OCI-LY3 (cell line): ENCODE measurements around the gene ARHGEF2.

Experiments
- H2AFZ ChIP-seq: fragments of 200-600, 300-600 bp; shearing (Covaris generic); 2 replicates; pipeline ENCODE4 v1.6.0; 2014; ENCODE audit warnings: antibody characterized with exemption, low read depth, low read length
- H3K27ac ChIP-seq: fragments of 200-600, 300-600 bp; sonication (generic); 2 replicates; pipeline ENCODE4 v1.5.1; 2014; ENCODE audit warnings: mild to moderate bottlenecking, low read length, moderate library complexity, mixed read lengths
- H3K27me3 ChIP-seq: fragments of 200-600, 300-600 bp; sonication (generic); 2 replicates; pipeline ENCODE4 v1.6.1; 2014; ENCODE audit warnings: low read depth, low read length, mixed read lengths
- H3K36me3 ChIP-seq: fragments of 200-600, 300-600 bp; sonication (generic); replicated peaks from 2 replicates; pipeline ENCODE3; 2014; ENCODE audit warnings: low read depth, low read length, mixed read lengths
- H3K4me1 ChIP-seq: fragments of 300-600, 200-600 bp; sonication (generic); 2 replicates; pipeline ENCODE4 v1.6.1; 2014; ENCODE audit warnings: low read length, mixed read lengths
- H3K4me2 ChIP-seq: fragments of 200-600, 300-600 bp; sonication (generic); 2 replicates; pipeline ENCODE4 v1.6.1; 2014; ENCODE audit warnings: low read length, mixed read lengths
- H3K4me3 ChIP-seq: fragments of 300-600, 200-600 bp; sonication (generic); 2 replicates; pipeline ENCODE4 v1.5.1; 2014; ENCODE audit warnings: antibody characterized with exemption, mild to moderate bottlenecking, low read length, moderate library complexity
- H3K79me2 ChIP-seq: fragments of 300-600, 200-600 bp; shearing (Covaris generic); 2 replicates; pipeline ENCODE4 v1.6.1; 2014; ENCODE audit warnings: mild to moderate bottlenecking, low read length, mixed read lengths
- H3K9ac ChIP-seq: fragments of 300-600, 200-600 bp; shearing (Covaris generic); 2 replicates; pipeline ENCODE4 v1.6.0; 2014; ENCODE audit warnings: mild to moderate bottlenecking, low read length, moderate library complexity
- H3K9me3 ChIP-seq: fragments of 200-600, 300-600 bp; shearing (Covaris generic); 2 replicates; pipeline ENCODE4 v1.6.1; 2014; ENCODE audit warnings: low read length, mixed read lengths; ENCODE audit not compliant: insufficient read depth
- H4K20me1 ChIP-seq: fragments of 200-600, 300-600 bp; sonication (generic); 2 replicates; pipeline ENCODE4 v1.6.1; 2016; ENCODE audit warnings: low read length, mixed read lengths; ENCODE audit not compliant: insufficient read depth
- EZH2phosphoT487 ChIP-seq: fragments of 200-600 bp; shearing (Covaris generic); IDR thresholded peaks from 2 replicates; pipeline ENCODE4 v1.6.1; 2018; ENCODE audit warnings: antibody characterized with exemption, mixed run types, low read depth
- TF ChIP-seq, protein P1 (sequence below): fragments of 200-600, 300-600 bp; sonication (generic); IDR thresholded peaks from 2 replicates; pipeline ENCODE4 v1.5.1; 2014; ENCODE audit warnings: antibody characterized with exemption, low read length, low read depth

Gene ARHGEF2

DNA sequence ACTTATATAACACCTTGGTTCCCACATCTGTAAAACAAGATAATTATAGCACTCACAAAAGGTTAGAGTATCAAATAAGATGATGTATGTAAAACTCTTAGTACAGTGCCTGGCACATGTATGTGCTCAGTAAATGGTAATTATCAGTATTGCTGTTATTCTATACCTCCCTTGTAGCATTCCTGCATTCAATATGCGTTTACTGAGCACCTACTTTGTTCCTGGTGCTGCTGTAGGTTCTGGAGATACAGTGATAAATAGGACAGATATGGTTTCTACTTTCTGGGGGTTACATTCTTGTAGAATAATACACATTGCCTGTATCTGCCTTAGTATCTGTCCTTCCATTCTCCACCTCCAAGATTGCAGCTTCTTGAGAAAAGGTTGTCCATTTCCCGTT, 43.6 kb upstream of the ARHGEF2 start:
- Histone ChIP-seq H2AFZ (no peak overlapping the region), H3K4me2 (no peak overlapping the region)

DNA sequence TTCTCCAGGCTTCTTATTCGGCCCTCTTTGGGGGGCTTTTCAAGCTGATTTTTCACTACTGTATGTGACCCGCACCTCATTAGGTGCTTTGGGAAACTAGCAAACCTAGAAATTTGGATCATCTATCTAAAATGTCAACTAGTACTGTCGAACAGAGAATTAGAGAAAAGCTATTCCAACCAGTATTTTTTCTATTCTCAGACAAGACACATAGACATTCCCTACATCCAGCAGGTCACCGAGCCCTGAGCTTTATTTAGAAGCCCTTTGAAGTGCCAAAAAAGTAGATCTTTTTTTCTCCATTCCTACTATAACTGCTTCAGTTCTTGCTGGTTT, 42.7 kb upstream of the ARHGEF2 start:
- peaks cover 5% of the 10 kb centered on the region; the same call in 1 of the 2 replicates for H3K27me3 ChIP-seq
- H3K9me3 ChIP-seq: no peaks in the 10 kb centered on the region
- H3K4me1 ChIP-seq: peaks cover 13% of the 10 kb centered on the region
- peaks cover 24% of the 10 kb centered on the region for H3K79me2 ChIP-seq
- peaks cover 22% of the 10 kb centered on the region for H3K36me3 ChIP-seq
- H3K9ac ChIP-seq: peak overlapping the region; percentile 70
- H4K20me1 ChIP-seq: no peaks in the 10 kb centered on the region
- peak overlapping the region; percentile 94 for H2AFZ ChIP-seq
- H3K27ac ChIP-seq: no peak overlapping the region
- TF ChIP-seq, protein P1, sequence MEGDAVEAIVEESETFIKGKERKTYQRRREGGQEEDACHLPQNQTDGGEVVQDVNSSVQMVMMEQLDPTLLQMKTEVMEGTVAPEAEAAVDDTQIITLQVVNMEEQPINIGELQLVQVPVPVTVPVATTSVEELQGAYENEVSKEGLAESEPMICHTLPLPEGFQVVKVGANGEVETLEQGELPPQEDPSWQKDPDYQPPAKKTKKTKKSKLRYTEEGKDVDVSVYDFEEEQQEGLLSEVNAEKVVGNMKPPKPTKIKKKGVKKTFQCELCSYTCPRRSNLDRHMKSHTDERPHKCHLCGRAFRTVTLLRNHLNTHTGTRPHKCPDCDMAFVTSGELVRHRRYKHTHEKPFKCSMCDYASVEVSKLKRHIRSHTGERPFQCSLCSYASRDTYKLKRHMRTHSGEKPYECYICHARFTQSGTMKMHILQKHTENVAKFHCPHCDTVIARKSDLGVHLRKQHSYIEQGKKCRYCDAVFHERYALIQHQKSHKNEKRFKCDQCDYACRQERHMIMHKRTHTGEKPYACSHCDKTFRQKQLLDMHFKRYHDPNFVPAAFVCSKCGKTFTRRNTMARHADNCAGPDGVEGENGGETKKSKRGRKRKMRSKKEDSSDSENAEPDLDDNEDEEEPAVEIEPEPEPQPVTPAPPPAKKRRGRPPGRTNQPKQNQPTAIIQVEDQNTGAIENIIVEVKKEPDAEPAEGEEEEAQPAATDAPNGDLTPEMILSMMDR: no peak
- peak overlapping the region; percentile 91 for H3K4me2 ChIP-seq
- peak overlapping the region; percentile 79 for H3K4me3 ChIP-seq

More for the DNA sequence above, 43.6 kb upstream of the ARHGEF2 start:
- Histone ChIP-seq H3K9me3 (no peaks in the 10 kb centered on the region), H4K20me1 (no peaks in the 10 kb centered on the region), H3K4me3 (no peak overlapping the region), H3K79me2 (peaks cover 24% of the 10 kb centered on the region), H3K27me3 (peaks cover 5% of the 10 kb centered on the region; the same call in 1 of the 2 replicates), H3K4me1 (peaks cover 13% of the 10 kb centered on the region), H3K9ac (no peak overlapping the region), H3K27ac (no peak overlapping the region), H3K36me3 (peaks cover 16% of the 10 kb centered on the region)
- TF ChIP-seq, protein P1: no peak
- no peak for TF ChIP-seq EZH2phosphoT487

GRCh38 chr1:156020293-156021092, 42.1 kb upstream of the ARHGEF2 start, which contains the start of gene SSR2:
SSR2 (minus strand) TSS chr1:156020951; CDS start chr1:156020167, 784 bp downstream.
- H4K20me1 ChIP-seq: no peaks in the 10 kb centered on the region
- peaks cover 5% of the 10 kb centered on the region; the same call in 1 of the 2 replicates for H3K27me3 ChIP-seq
- no peaks in the 10 kb centered on the region for H3K9me3 ChIP-seq
- peak within 1 kb of the TSS; percentile 94 for H2AFZ ChIP-seq
- peak within 1 kb of the TSS; percentile 70 for H3K9ac ChIP-seq
- H3K79me2 ChIP-seq: peaks cover 24% of the 10 kb centered on the region
- H3K4me2 ChIP-seq: peak within 1 kb of the TSS; percentile 91
- peak within 1 kb of the TSS; percentile 16; the same call in 1 of the 2 replicates for H3K27ac ChIP-seq
- peaks cover 22% of the 10 kb centered on the region for H3K36me3 ChIP-seq
- TF ChIP-seq, protein P1: 0 out of 2 replicates have a peak, but pooled peaks have one; percentile 13
- TF ChIP-seq EZH2phosphoT487: no peak
- peaks cover 13% of the 10 kb centered on the region for H3K4me1 ChIP-seq
- peak within 1 kb of the TSS; percentile 79 for H3K4me3 ChIP-seq

DNA sequence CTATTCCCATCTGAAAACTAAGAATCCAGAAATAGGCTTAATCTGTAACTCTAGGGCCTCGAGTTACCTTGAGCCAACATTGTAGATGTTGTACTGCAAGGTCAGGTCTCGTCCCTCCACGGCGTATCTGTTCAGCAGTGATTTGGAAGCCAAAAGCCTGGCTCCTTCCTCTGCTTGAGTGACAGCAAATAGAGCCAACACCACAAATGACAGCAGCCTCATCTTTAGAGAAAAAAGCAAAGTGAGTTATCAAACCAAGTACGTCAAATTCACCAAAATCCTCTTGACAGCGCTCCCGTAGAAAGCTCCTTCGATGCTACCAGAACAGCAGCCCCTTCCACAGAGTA, 41.6 kb upstream of the ARHGEF2 start:
- H3K9ac ChIP-seq: peak overlapping the region; percentile 70
- H3K4me1 ChIP-seq: peaks cover 13% of the 10 kb centered on the region
- H4K20me1 ChIP-seq: peaks cover 2% of the 10 kb centered on the region; the same call in 1 of the 2 replicates
- TF ChIP-seq EZH2phosphoT487: no peak
- TF ChIP-seq, protein P1: no peak
- peaks cover 24% of the 10 kb centered on the region for H3K79me2 ChIP-seq
- H2AFZ ChIP-seq: no peak overlapping the region
- peak overlapping the region; percentile 79 for H3K4me3 ChIP-seq
- H3K27me3 ChIP-seq: peaks cover under 1% of the 10 kb centered on the region; the same call in 1 of the 2 replicates
- peak overlapping the region; percentile 16; the same call in 1 of the 2 replicates for H3K27ac ChIP-seq
- H3K4me2 ChIP-seq: peak overlapping the region; percentile 85
- H3K36me3 ChIP-seq: peaks cover 23% of the 10 kb centered on the region
- no peaks in the 10 kb centered on the region for H3K9me3 ChIP-seq
